GM13976 (cell line): ENCODE data around the gene ARL6IP4.

Source experiments
- DNase-seq: peaks from one replicate; pipeline ENCODE4 v3.0.0; 2012; ENCODE audit warnings: low spot score
- CTCF ChIP-seq: IDR thresholded peaks from 2 replicates; pipeline ENCODE4 v1.5.1; 2012; ENCODE audit warnings: borderline replicate concordance, mild to moderate bottlenecking; ENCODE audit not compliant: insufficient read depth; ENCODE audit errors: extremely low read depth, missing control alignments, control extremely low read depth
- in situ Hi-C: fragments of 300-500 bp; cut with MboI; formaldehyde crosslinking; loops from one replicate; pipeline ENCODE4 v1.12.0; 2022; ENCODE audit warnings: low sequenced_read_pairs, mixed read lengths, inconsistent platforms; ENCODE audit not compliant: unreplicated experiment

Gene ARL6IP4

GRCh38 chr12:122942637-122943036 lies 37.8 kb upstream of the ARL6IP4 start:
- no peak for DNase-seq
- no peak for TF ChIP-seq CTCF
- in situ Hi-C loops: no loop called here

- TF ChIP-seq CTCF: no peak
- in situ Hi-C loops: no loop called here
- DNase-seq: no peak
These were observed 37.3 kb upstream of the ARL6IP4 start for GRCh38 chr12:122943196-122943595.

GRCh38 chr12:122944605-122945592 lies 35.6 kb upstream of the ARL6IP4 start:
- no peak for DNase-seq
- TF ChIP-seq CTCF: no peak
- in situ Hi-C loops: no loop called here

GRCh38 chr12:122946690-122947341 lies 33.7 kb upstream of the ARL6IP4 start:
- in situ Hi-C loops: no loop called here
- peak; percentile 11 for TF ChIP-seq CTCF
- peak; percentile 80 for DNase-seq

GRCh38 chr12:122947352-122947792 lies 33.1 kb upstream of the ARL6IP4 start:
- no peak for TF ChIP-seq CTCF
- in situ Hi-C loops: no loop called here
- no peak for DNase-seq

GRCh38 chr12:122948605-122949004 lies 31.9 kb upstream of the ARL6IP4 start:
- in situ Hi-C loops: no loop called here
- DNase-seq: no peak
- TF ChIP-seq CTCF: no peak
